HG03571 (cell line): ENCODE data around the gene C1RL.

Experiments used
- ATAC-seq: cut with Tn5 transposase; IDR thresholded peaks from one replicate; pipeline ENCODE4 v1.9.1; 2021; ENCODE audit not compliant: unreplicated experiment

Gene C1RL

GRCh38 chr12:7108796-7109571 lies at the start of gene C1RL:
TSS of gene C1RL (minus strand) at chr12:7109214. CDS start at chr12:7109180, 34 bp downstream.
- no peak for ATAC-seq

DNA sequence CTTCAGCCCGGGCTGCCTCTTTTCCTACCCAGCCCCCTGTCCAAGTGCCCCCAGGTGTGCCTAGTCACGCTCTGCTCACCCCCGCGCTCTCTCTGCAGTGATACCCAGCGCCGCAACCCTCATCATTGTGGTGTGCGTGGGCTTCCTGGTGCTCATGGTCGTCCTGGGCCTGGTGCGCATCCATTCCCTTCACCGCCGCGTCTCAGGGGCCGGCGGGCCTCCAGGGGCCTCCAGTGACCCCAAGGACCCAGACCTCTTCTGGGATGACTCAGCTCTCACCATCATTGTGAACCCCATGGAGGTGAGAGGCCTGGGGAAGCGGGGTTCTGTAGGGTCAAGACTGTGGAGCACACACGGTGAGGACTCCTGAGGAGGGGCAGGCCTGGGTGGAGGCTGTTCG lies 48.4 kb upstream of the C1RL start:
- ATAC-seq = no peak

DNA sequence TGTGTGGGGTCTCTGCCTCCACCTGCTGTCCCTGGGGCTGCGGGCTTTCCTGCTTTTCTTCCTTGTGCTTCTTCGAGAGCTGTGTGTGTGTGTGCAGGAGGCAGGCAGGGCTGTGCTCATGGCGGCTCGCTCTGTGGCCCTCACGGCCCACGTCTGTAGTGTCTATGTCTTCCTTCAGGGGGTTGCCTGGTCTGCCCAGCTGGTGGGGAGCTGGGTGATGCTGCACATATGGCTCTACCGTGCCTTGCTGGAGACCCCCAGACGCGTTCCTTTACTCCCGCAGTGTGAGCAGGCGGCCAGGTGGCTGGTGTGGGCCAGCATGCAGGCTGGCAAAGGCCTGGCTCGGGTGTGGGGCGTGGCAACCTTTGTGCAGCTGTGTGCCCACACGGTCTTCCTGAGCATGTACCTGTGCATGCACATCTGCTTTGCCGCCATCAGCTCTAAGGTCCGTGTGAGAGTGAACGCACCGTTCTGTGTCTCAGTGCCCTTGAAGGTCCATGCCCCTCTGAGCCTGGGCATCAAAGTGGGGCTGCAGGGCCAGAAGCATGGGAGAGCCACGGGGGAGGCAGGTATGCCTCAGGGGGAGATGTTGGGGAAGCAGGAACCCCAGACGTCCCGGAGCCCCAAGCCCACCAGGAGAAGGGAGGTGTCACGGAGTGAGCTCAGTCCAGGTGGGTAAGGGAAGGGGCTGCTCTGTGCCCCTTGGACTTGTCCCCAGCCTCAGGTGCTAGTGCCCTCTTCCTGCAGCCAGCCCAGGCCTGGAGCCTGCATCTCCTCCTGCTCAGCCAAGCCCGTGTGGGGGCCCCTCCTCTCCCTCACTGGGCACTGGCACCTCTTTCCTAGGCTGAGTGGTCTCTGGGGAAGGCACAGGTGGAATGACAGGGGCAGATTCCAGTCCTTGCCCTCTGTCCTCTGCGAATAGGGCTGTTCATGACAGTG lies 47.5 kb upstream of the C1RL start:
- ATAC-seq = no peak

DNA sequence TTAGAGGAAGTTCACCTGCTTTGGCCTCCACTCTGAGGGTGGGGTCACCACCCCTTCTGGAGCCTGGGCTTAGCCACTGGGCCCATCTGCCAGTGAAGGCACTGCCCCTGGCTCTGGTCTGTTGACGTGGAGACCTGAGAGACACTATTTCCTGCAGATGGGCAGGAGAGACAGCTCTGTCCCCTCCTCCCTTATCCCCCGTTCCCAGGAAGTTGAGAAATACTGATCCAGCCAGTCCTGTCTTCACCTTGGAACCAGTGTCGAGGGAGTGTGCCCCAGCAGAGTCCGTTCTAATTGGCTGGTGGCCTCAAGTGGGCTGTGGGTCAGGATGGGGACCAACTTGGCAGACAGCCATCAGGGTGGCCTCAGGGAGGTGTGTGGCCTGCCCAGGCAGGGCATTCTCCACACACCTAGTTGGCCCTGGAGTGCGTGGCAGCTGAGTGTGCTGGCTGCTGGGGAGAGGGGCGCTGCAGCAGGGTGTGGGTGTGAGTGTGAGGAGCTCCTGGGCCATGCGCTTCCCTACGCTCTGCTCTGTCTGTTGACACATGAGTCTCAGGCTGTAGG lies 46.5 kb upstream of the C1RL start:
- no peak for ATAC-seq

- ATAC-seq = no peak
Measured at GRCh38 chr12:7154901-7155470, 46.0 kb upstream of the C1RL start.

DNA sequence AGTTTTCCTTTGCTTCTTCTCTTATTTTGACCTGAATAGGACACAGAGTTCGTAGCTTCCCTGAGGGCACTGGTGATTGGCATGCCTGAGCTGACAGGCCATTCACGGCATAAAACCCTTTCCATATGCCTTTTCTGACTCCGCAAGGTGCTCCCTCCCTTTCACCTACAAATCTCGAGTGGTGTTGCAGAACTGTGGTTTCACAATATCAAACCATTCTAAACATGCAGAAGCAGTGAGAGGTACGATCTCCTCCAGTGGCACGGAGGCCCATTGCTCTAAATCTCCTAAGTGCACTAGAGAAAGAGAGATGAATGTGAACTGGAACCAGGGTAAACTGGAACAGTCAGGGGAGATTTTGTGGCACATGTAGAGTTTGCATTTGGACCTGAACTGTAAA lies 45.0 kb upstream of the C1RL start:
- ATAC-seq = no peak

DNA sequence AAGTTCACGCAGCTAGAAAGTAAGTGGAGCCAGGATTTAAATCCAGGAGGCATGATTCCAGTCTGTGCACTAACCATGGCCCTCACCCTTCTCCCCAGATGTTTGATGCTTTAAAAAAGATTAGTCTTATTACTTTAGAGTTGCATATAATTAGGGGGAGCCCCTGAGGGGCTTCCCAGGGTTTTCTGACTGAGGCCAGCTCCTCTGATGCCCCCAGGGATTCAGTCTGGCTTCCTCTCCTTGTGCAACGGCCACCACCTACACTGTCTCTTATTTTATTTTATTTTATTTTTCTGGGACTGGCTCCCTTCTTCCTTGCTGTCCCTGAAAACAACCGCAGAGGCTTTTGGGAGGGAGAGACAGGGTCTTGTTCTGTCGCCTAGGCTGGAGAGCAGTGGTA lies 43.8 kb upstream of the C1RL start:
- ATAC-seq = no peak

- ATAC-seq = no peak
Measured at GRCh38 chr12:7151532-7151931, 42.5 kb upstream of the C1RL start.

DNA sequence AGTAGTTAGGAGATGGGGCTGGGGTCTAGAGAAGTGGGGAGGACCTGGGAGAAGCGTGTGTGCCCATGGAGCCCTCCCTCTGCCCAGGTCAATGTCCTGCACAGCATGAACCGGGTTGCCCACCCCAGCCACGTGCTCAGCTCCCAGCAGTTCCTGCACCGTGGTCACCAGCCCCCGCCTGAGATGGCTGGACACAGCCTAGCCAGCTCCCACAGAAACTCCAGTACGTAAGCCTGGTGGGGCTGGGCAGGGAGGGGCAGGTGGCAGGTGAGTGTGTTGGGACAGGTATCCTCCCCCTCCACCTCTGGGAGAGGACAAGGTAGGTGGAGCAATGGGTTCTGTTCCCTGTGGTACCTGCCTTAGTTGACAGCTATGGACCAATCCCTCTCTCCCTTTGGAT lies 41.8 kb upstream of the C1RL start:
- ATAC-seq = no peak

DNA sequence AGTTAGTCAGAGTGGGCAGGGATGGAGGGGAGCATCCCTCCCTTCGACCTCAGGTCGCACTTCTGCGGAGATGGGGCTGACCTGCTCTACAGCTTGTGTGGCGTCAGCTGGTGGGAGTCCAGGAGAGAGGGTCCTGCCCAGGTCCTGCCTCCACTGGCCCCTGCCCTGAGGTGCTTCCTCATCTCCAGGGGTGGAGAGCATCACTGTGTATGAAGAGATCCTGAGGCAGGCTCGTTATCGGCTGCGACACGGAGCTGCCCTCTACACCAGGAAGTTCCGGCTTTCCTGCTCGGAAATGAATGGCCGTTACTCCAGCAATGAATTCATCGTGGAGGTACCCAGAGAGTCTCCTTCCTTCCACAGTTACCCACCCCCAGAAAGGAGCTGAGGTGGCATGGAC lies 41.3 kb upstream of the C1RL start:
- ATAC-seq = no peak

DNA sequence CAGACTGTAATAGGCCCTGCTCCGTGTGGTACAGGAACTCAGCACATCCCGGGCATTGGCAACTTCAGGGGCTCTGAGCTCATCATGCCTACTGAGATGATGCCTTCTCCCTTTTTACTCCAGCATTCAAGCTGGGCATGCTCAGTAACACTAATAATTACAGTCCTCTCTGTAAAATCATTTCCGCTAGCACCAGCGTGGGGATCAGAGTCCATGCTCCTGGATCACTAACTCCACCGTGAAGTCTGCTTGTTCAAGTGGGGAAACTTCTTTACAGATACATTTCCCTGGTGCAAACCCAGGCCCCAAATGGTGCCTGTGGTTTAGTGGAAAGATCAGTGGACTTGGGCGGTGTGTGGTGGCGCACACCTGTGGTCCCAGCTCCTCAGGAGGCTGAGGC lies 37.9 kb upstream of the C1RL start:
- ATAC-seq = no peak

DNA sequence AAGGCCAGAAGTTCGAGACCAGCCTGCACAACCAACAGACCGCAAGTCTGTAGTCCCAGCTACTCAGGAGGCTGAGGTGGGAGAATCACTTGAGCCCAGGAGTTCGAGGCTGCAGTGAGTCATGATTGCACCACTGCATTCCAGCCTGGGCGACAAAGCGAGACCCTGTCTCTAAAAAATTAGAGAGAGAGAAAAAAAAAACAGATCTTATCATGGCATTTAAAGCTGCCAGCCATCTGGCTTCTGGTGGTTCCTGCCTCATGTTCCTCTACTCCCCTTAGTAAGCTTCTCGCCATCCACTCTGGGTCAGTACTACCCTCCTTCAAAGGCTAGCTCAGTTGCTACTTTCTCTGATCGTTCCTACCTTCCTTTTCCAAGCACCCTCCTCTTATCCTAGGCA lies 37.2 kb upstream of the C1RL start:
- ATAC-seq = no peak

GRCh38 chr12:7145671-7146070 lies 36.7 kb upstream of the C1RL start:
- ATAC-seq = no peak

- no peak for ATAC-seq
Measured at GRCh38 chr12:7144414-7145120, 35.6 kb upstream of the C1RL start.

DNA sequence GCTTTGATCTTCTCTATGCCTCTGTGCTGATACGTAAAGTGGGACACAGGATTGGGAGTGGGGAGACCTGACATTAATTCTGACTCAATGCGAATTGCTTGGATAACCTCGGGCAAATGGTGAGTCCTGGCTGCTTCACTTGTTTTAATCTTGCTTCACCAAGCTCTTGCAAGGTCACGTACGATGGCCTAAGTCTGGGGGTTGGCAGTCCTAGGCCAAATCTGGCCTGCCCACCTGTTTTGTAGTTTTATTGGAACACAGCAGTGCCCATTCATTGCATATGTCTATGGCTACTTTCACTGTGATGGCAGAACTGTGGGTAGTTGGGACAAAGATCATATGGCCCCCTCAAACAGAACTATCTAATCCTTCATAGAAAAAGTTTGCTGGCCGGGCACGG lies 34.5 kb upstream of the C1RL start:
- ATAC-seq = no peak

DNA sequence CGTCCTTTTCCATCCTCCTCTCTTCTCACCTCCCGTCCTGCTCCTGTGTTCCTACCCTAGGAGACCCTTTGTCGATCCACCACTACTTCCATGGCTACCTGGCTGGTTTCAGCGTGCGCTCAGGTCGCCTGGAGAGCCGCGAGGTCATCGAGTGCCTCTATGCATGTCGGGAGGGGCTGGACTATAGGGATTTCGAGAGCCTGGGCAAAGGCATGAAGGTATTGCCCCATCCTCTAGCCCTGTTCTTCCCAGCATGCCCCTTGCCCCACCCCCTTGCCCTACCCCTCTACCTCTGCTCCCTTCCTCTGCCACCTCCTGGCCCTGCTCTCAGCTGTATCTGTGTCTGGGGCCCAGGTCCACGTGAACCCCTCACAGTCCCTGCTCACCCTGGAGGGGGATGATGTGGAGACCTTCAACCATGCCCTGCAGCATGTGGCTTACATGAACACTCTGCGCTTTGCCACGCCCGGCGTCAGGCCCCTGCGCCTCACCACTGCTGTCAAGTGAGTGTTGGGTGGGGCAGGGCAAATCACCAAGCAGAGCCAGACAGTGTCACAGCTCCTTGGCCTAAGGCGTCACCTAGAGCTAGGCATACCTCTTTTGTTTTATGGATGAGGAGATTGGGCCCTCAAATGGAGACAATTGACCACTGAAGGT lies 33.9 kb upstream of the C1RL start:
- ATAC-seq = no peak

- ATAC-seq = no peak
Measured at GRCh38 chr12:7142056-7142644, 33.1 kb upstream of the C1RL start.

DNA sequence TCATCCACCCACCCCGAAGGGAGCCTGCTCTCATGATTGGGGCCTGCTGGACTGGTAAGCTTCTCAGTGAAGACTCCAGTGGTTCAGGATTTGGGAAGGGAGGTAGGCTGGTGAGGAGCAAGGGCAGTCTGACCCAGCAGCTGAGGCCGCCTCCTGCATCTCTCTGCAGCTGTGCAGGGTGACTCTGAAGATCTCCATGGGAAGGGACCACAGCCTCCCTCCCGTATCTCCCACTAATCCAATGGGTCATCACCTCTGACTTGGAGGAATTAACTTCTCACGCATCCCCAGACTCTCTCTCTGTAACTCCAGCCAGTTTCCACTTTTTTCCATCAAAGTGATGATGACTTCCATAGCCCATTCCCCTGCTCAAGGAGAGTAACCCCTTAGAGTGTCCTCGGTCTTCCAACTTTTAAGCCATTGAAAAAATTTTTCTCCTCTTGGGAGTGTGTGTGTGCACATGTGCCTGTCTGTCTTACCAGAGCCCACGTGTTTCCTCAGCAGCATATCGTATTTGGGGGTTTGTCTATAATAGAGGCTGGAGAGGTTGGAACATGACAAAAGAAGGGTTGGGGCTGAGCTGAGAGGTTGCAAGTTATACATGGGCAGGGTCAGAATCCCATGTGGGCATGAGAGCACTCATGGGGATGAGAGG lies 32.5 kb upstream of the C1RL start:
- no peak for ATAC-seq

GRCh38 chr12:7139200-7139599 lies 30.2 kb upstream of the C1RL start:
- no peak for ATAC-seq
